HG03469 (cell line): ENCODE measurements around the gene TMEM63C.

Source experiments
- ATAC-seq: cut with Tn5 transposase; IDR thresholded peaks from one replicate; pipeline ENCODE4 v1.9.1; 2021; ENCODE audit warnings: mild to moderate bottlenecking, moderate library complexity, moderate number of reproducible peaks; ENCODE audit not compliant: unreplicated experiment

The TMEM63C gene

GRCh38 chr14:77195766-77196165 lies 14.2 kb downstream of the TMEM63C start:
- ATAC-seq: no peak

GRCh38 chr14:77197988-77198387 lies 16.4 kb downstream of the TMEM63C start:
- ATAC-seq: no peak

GRCh38 chr14:77198561-77198960 lies 17.0 kb downstream of the TMEM63C start:
- ATAC-seq: no peak

- no peak for ATAC-seq
These were observed 18.0 kb downstream of the TMEM63C start for GRCh38 chr14:77199590-77199989.

DNA sequence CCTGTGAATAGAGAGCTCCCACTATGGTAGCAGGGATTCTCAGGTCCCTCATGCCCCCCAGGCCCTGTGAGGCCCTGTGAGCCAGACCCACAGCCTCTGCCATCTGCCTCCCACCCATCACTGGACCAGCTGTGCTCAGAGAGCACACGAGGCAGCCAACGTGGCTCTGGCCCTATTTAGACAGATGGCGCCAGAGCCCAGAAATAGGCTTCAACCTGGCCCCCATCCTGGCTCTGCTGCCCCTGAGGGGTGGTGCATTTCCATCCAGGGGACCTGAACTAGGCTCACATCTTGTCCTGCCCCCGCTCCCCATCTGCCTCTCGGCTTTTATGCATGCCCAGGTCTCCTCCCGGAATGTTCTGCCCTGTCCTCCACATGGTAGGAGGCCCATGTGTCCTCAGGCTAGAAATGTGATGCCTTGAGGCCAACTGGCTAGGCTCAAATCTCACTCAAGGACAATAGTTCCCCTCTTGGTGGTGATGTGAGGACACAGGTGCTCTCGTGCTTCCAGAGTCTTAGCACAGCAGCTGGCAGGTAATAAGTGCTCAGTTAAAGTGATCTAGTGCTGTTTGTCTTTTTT lies 18.9 kb downstream of the TMEM63C start:
- no peak for ATAC-seq

DNA sequence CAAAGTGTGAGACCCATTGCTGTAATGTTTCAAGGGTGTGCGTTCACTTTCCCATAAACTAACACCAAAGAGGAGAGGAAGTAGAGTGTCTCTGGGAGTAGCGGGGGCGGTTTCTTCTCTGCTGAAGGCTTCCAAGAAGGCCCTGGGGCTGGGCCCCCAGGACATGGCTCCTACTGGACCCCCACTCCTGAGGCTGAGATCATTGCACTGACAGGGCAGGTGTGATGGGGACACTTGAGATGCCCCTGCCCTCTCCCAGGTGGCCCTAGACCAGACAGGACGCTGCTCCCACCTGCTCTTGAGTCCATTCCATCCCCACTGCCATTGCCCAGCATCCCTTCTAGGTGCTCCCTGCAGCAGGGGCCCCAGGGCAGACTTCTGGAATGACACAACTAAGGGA lies 20.1 kb downstream of the TMEM63C start:
- no peak for ATAC-seq

GRCh38 chr14:77203611-77204458 lies 22.2 kb downstream of the TMEM63C start:
- no peak for ATAC-seq

- ATAC-seq: no peak
These were observed 22.8 kb downstream of the TMEM63C start for GRCh38 chr14:77204459-77204771.

GRCh38 chr14:77204907-77205306 lies 23.3 kb downstream of the TMEM63C start:
- ATAC-seq: no peak

GRCh38 chr14:77205566-77205965 lies 24.0 kb downstream of the TMEM63C start:
- ATAC-seq: no peak

- no peak for ATAC-seq
These were observed 24.7 kb downstream of the TMEM63C start for GRCh38 chr14:77206261-77206824.

DNA sequence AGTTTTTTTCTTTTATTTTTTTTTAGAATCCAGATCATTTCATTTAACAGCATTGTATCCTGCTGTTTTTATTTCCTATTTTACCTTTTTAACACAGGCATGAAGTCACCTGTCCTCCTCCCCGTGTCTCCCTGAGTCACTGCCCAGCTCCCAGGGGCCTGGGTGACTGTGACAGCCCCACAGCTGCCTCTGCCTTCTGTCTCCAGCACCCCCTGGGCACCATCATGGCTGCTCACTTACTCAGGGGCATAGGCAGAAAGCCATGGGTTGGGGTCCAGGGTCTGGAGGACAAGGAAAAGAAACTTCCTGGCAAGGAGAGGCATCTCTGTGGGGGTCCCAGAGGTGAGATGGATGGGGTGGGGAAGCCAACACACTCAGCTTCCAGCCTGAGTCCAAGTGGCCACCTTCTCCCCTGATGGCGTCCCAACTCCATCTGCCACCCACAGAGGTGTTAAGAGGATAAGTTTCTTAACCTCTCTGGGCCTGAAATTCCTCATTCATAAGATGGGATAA lies 25.3 kb downstream of the TMEM63C start:
- ATAC-seq: no peak

- ATAC-seq: no peak
These were observed 26.8 kb downstream of the TMEM63C start for GRCh38 chr14:77208291-77208978.

GRCh38 chr14:77208979-77209318 lies 27.4 kb downstream of the TMEM63C start:
- ATAC-seq: no peak

GRCh38 chr14:77212097-77212870 lies 30.7 kb downstream of the TMEM63C start:
- no peak for ATAC-seq

DNA sequence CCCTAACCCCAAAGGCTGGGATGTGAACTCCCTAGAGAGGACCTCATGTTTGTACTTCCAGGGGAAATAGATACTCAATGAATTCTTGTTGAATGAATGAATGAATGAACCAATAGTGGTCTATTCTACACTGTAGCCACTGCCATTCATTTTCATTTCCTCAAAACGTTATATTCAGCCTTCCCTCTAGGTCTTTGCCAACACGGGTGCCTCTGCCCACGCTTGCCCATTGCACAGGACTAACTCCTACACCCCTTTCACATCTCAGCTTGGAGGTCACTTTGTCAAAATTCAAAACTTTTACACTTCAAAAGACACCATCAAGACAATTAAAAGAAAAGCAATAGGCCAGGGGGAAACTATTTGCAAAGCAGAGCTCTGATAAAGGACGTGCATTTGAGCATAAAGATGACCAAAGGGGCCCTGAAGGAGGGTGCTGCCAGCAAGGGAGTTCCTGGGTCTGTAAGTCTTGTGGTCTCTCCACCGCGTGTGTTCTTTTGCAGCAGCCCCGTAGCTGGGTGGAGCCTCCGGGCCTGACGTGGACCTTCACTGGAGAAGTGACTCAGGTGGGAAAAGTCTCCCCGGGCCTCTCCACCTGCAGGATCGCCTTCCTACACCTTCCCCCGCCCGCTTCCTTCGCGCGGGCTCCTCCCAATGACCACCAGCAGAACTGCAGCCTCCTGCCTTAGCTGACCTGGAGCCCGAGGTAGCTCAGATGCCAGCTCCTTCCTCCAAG lies 31.5 kb downstream of the TMEM63C start:
- no peak for ATAC-seq

DNA sequence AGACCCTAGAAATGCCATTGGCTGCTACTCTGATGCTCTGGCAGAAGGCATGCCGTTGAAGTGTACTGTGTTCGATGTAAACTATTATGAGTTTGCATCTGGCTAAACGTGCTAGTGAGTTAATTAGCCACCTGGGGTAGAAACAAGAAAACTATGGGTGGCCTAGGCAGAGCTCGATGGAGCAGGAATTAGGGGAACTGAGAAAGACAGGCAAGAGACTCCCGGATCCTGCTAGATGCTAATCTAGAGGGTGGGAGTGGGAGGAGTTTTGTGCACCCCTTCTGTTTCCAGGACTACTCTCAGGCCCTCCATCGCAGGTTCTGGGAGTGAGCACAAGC lies 32.0 kb downstream of the TMEM63C start:
- ATAC-seq: no peak

DNA sequence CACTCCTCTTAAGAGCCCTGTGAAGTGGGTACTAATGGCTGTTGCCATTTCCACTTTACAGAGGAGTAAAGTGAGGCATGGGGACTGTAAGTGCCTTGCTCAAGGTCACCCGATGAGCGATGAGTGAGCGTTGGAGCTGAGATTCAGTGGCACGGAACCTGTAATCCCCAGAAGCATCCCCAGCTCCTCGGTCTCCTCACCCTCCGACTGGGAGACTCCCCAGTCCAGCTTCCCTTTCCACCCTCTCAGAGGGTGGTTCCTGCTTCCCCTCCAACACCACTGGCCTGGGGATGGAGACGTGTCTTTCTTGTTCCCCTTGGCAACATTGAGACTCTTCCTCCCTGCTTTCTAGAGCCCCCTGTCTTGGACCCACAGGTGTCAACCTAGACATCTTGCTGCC lies 32.6 kb downstream of the TMEM63C start:
- ATAC-seq: no peak

- no peak for ATAC-seq
These were observed 36.0 kb downstream of the TMEM63C start for GRCh38 chr14:77217551-77217950.

GRCh38 chr14:77219591-77219990 lies 38.0 kb downstream of the TMEM63C start:
- no peak for ATAC-seq
